Spleen (tissue), 11 donors: ENCODE results near the gene MASP1. TPM values are rescaled to one million over a fixed set of nuclear protein-coding genes. Genes with fewer than 3 reads are reported as not detected.

Experiments used
- DNase-seq: peaks from one replicate; pipeline ENCODE4 v3.0.0-alpha.2; 2020
- H3K27ac ChIP-seq, 8 donors: fragments of 200-600 bp; sonication (generic) in 7 of 8; 1 replicate in 4 of 8; 2 replicates in 4 of 8; pipeline versions ENCODE4 v1.5.0 to v1.8.0; 2016 to 2021; ENCODE audit warnings: inconsistent platforms in 4 of 8, mild to moderate bottlenecking in 4 of 8, moderate library complexity in 1 of 8
- H3K27me3 ChIP-seq, 7 donors: fragments of 200-600 bp; sonication (generic) in 6 of 7; replicated peaks in 1 of 7; 1 replicate in 4 of 7; 2 replicates in 3 of 7; pipeline versions ENCODE4 v1.5.0 to v1.8.0; 2016 to 2021; ENCODE audit warnings: inconsistent platforms in 3 of 7, mild to moderate bottlenecking in 1 of 7
- H3K36me3 ChIP-seq, 6 donors: fragments of 200-600 bp; sonication (generic) in 5 of 6; 1 replicate in 4 of 6; 2 replicates in 2 of 6; pipeline versions ENCODE4 v1.5.0 to v1.8.0; 2016 to 2021; ENCODE audit warnings: inconsistent platforms in 2 of 6
- H3K4me1 ChIP-seq, 6 donors: fragments of 200-600 bp; sonication (generic) in 5 of 6; 1 replicate in 3 of 6; 2 replicates in 3 of 6; pipeline versions ENCODE4 v1.5.0 to v1.8.0; 2016 to 2021; ENCODE audit warnings: inconsistent platforms in 3 of 6
- H3K4me3 ChIP-seq, 8 donors: fragments of 200-600 bp; sonication (generic) in 7 of 8; 1 replicate in 4 of 8; 2 replicates in 4 of 8; pipeline versions ENCODE4 v1.5.0 to v1.8.0; 2016 to 2021; ENCODE audit warnings: inconsistent platforms in 4 of 8, mild to moderate bottlenecking in 4 of 8, moderate library complexity in 2 of 8
- H3K9me3 ChIP-seq, 8 donors: fragments of 200-600 bp; sonication (generic) in 7 of 8; 1 replicate in 4 of 8; 2 replicates in 4 of 8; pipeline versions ENCODE4 v1.5.0 to v1.8.0; 2016 to 2021; ENCODE audit warnings: inconsistent platforms in 4 of 8
- POLR2A ChIP-seq, 3 donors: fragments of 450-650 bp; IDR thresholded peaks; one replicate each; pipeline ENCODE4 v1.5.1; 2017; ENCODE audit warnings: antibody characterized with exemption in 3 of 3, mild to moderate bottlenecking in 1 of 3
- POLR2AphosphoS5 ChIP-seq, 3 donors: sonication (generic); formaldehyde crosslinking; IDR thresholded peaks; one replicate each; pipeline ENCODE4 v1.5.1; 2017; ENCODE audit warnings: antibody characterized with exemption in 3 of 3
- WGBS, 5 donors: extraction: QIAGEN DNeasy Blood & Tissue Kit in 3 of 5; methylation state at CpG; one replicate each; pipeline versions ENCODE4 v1.1.5 to v1.1.7; 2013 to 2018; 5-methylcytosine and 5-hydroxymethylcytosine counted together
- intact Hi-C: fragments of 100-400 bp; cut with DNase I; formaldehyde crosslinking; loops from one replicate; pipeline ENCODE4 v1.15.0; 2023; ENCODE audit warnings: low total_unique reads
- polyA plus RNA-seq, 3 donors: library from polyadenylated mRNA; stranded (reverse); fragments of 200-250 nt; gene quantifications; one replicate each; pipeline ENCODE4 v1.2.1, GENCODE V29; 2013
- total RNA-seq, 7 donors: library from RNA; depleted of rRNA in 3 of 7; stranded (reverse); fragments of >200 nt in 3 of 7; fragmentation: NEBNext Ultra II Directional in 4 of 7; extraction: Animal tissue kit (Norgen Biotek cat#: 25700) in 4 of 7; gene quantifications; one replicate each; pipeline versions ENCODE4 v1.1.0 to v1.2.1, GENCODE V29; 2016 to 2021
- TF ChIP-seq, protein P1 (sequence below), 11 experiments: fragments of 200-600 bp in 7 of 11; fragments of 450-650 bp in 4 of 11; sonication (generic) in 4 of 11; IDR thresholded peaks in 8 of 11; conservative IDR thresholded peaks in 3 of 11; 1 replicate in 7 of 11; 2 replicates in 4 of 11; pipeline versions ENCODE4 v1.4.0 to v1.8.0; 2016 to 2021; ENCODE audit warnings: antibody characterized with exemption in 11 of 11, inconsistent platforms in 4 of 11, mild to moderate bottlenecking in 1 of 11
- donor health status: healthy with polysubstance abuse.
- donor health status: DM: no; HTN: no; CAD: no; lungs with moderate emphysema.
- donor health status: DM: no; HTN: no; CAD: no.
- donor health status: Bipolar disorder and iron deficiency.
- donor health status: healthy.
- donor health status: DM: no; HTN: no; CAD: no.
- donor health status: DM: yes; HTN: yes; CAD: no.

MASP1 gene
- total and polyA plus RNA-seq, 10 donors: 0.05 to 1.9 (median 0.39) TPM; not detected in 2

DNA sequence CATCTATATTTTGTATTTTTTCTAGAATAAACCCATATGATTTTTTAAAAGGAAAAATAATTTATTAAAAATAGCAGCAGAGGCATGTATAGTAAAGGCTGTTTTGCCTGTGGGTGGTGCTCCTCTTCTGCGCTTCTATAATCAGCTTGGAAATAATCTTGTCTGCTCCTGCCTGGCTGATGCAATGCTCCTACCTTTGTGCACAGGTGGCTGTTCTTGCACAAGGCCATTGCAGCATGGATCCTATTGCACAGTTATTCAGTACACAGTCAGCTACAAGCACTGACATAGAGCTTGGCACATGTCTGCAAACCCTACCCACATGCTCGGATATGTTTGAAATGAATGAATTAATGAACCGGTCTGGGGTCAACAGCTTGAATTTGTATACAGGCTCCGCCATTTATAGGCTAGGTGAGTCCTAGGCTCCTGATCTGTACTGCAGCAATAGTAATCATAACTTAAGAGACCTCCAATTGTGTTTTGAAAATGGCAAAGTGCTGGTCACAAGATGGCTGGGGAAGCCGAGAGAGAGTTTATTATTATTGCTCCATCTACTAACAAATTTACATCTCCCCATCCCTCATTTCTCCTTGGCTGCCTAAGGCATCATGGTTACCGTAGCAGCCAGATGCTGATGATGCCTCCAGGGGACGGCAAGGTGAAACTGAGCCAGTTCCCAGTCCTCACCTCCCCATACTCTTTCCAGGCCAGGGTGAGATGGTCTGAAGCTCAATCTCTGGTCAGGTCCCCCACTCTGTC, 94.8 kb downstream of the MASP1 start:
- H3K27ac ChIP-seq: no peak overlapping the region
- H3K4me1 ChIP-seq: no peaks in the 10 kb centered on the region
- no peak for DNase-seq
- no peak overlapping the region for H3K4me3 ChIP-seq
- H3K27me3 ChIP-seq: peaks cover 0 to 41% (median 0%) of the 10 kb centered on the region in 7 donors
- H3K9me3 ChIP-seq: no peaks in the 10 kb centered on the region
- H3K36me3 ChIP-seq: no peaks in the 10 kb centered on the region
- intact Hi-C loops: no loop called here
- no peak for TF ChIP-seq POLR2A (IDR thresholded peaks at IDR 0.05)
- WGBS, 5 donors: 77 to 91% (median 85%) methylated on average over 7 of the region's 7 CpGs

DNA sequence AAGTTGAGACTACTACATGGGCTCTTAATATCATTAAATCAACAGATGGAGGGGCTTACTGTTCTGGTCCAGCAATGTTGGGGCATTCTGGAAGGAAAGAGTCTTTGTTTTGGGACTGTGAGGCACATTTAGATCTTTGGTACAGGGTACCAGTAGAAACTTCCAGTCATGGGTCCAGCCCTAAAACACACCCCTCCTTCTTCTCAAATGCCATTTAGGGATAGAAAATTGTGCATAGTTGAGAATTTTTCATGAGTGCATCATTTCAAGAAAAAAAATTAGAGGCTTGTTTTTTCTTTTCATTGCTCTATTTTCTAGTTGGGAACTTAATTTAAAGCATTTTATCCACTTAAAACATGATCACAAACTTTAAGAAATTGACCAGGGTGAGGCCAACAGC, 98.4 kb downstream of the MASP1 start:
- Histone ChIP-seq H3K27ac (no peak overlapping the region), H3K9me3 (no peaks in the 10 kb centered on the region), H3K36me3 (no peaks in the 10 kb centered on the region), H3K4me1 (peaks cover 0 to 9% (median 0%) of the 10 kb centered on the region in 6 donors), H3K4me3 (no peak overlapping the region), H3K27me3 (peaks cover 0 to 74% (median 8%) of the 10 kb centered on the region in 7 donors)
- no peak for TF ChIP-seq POLR2A (IDR thresholded peaks at IDR 0.05)
- TF ChIP-seq POLR2AphosphoS5 (IDR thresholded peaks at IDR 0.05): no peak
- TF ChIP-seq, protein P1, sequence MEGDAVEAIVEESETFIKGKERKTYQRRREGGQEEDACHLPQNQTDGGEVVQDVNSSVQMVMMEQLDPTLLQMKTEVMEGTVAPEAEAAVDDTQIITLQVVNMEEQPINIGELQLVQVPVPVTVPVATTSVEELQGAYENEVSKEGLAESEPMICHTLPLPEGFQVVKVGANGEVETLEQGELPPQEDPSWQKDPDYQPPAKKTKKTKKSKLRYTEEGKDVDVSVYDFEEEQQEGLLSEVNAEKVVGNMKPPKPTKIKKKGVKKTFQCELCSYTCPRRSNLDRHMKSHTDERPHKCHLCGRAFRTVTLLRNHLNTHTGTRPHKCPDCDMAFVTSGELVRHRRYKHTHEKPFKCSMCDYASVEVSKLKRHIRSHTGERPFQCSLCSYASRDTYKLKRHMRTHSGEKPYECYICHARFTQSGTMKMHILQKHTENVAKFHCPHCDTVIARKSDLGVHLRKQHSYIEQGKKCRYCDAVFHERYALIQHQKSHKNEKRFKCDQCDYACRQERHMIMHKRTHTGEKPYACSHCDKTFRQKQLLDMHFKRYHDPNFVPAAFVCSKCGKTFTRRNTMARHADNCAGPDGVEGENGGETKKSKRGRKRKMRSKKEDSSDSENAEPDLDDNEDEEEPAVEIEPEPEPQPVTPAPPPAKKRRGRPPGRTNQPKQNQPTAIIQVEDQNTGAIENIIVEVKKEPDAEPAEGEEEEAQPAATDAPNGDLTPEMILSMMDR (IDR thresholded peaks at IDR 0.05 in 8 of 11, conservative IDR thresholded peaks at IDR 0.05 in 3 of 11): no peak
- intact Hi-C loops: no loop called here
- no peak for DNase-seq

DNA sequence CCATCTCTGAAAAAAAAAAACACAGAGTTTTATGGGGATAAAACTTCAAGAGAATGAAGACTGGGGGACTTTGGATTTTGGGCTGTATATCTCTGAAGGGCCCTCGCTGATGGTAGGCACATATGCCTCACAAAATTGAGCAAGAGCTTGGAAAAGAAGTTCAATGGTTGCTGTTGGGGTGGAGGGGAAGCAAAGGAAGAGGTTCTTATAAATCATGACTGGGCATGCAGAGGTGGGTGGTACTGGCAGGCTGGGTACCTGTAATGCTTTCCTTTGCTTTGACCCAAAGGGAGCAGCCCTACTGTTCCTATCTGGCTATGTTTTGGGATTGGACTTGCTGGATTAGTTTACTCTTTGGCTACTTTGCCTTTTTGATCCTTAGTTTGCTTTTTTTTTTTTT, 100.3 kb downstream of the MASP1 start:
- peaks cover 0 to 9% (median 0%) of the 10 kb centered on the region in 6 donors for H3K4me1 ChIP-seq
- H3K36me3 ChIP-seq: no peaks in the 10 kb centered on the region
- peaks cover 0 to 84% (median 8%) of the 10 kb centered on the region in 7 donors for H3K27me3 ChIP-seq
- no peak overlapping the region for H3K27ac ChIP-seq
- 69 to 91% (median 80%) methylated on average over 1 of the region's 1 CpG for WGBS, 5 donors
- intact Hi-C loops: no loop called here
- no peaks in the 10 kb centered on the region for H3K9me3 ChIP-seq
- DNase-seq: no peak
- H3K4me3 ChIP-seq: no peak overlapping the region
- TF ChIP-seq POLR2AphosphoS5 (IDR thresholded peaks at IDR 0.05): no peak
- TF ChIP-seq, protein P1 (IDR thresholded peaks at IDR 0.05 in 8 of 11, conservative IDR thresholded peaks at IDR 0.05 in 3 of 11): no peak

DNA sequence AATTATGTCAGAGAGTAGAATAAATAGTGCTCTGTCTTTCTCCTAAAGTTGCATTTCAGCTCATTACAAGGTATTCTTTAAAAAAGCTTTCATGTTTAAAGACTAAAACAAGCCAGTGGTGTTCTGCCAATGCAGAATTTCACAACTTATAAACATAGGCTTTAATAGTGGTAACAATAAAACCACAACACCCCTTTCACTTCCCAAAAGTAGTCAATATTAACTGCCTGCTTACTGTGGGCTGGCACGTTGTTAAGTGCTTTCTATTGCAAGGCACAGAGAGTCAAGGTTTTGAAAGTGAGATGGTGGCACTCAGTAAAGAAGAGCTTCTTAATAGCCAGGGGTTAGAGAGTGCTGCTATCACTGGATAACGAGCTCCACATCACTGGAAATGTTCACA, 102.6 kb downstream of the MASP1 start:
- Histone ChIP-seq H3K4me1 (peaks cover 0 to 9% (median 0%) of the 10 kb centered on the region in 6 donors), H3K27me3 (peaks cover 0 to 80% (median 8%) of the 10 kb centered on the region in 7 donors), H3K9me3 (no peaks in the 10 kb centered on the region), H3K27ac (no peak overlapping the region), H3K36me3 (no peaks in the 10 kb centered on the region), H3K4me3 (no peak overlapping the region)
- no peak for TF ChIP-seq POLR2AphosphoS5 (IDR thresholded peaks at IDR 0.05)
- no peak for TF ChIP-seq POLR2A (IDR thresholded peaks at IDR 0.05)
- TF ChIP-seq, protein P1 (IDR thresholded peaks at IDR 0.05 in 8 of 11, conservative IDR thresholded peaks at IDR 0.05 in 3 of 11): no peak
- intact Hi-C loops: no loop called here
- 30 to 45% (median 37%) methylated on average over 2 of the region's 2 CpGs for WGBS, 5 donors
- no peak for DNase-seq
